H1 (cell line): ENCODE results near the gene SERPINA6. TPM values are rescaled to one million over a fixed set of nuclear protein-coding genes. Genes with fewer than 3 reads are reported as not detected.

ENCODE experiments used
- CTCF ChIA-PET: fragments of 300-600 bp; sonication (Branson Sonifier 250); formaldehyde crosslinking; loops from one replicate; lab custom pipeline; 2021; ENCODE audit not compliant: partially characterized antibody; lab: Charles Lee
- POLR2A ChIA-PET: fragments of 300-600 bp; sonication (Branson Sonifier 250); formaldehyde crosslinking; loops from one replicate; lab custom pipeline; 2021; ENCODE audit warnings: inconsistent platforms; ENCODE audit not compliant: partially characterized antibody; lab: Charles Lee
- DNase-seq, 2 experiments: peaks; one replicate each; pipeline versions ENCODE4 v3.0.0 to v3.0.0-alpha.2; 2010 to 2022; ENCODE audit warnings: low spot score in 2 of 2, low read depth in 1 of 2, mixed read lengths in 1 of 2
- FAIRE-seq: peaks from 2 replicates; lab custom pipeline; 2011; peaks lifted over from hg19 to GRCh38; lab: Jason Lieb, UNC
- H2AFZ ChIP-seq: 2 replicates; pipeline ENCODE4 v1.8.1; 2012; ENCODE audit warnings: low read length, inconsistent platforms
- H2AK5ac ChIP-seq: 2 replicates; pipeline ENCODE4 v1.6.1; 2013; ENCODE audit warnings: low read depth, low read length
- H2BK120ac ChIP-seq: replicated peaks from 2 replicates; pipeline ENCODE3; 2013; ENCODE audit warnings: low read depth, low read length, inconsistent platforms
- H2BK12ac ChIP-seq: 2 replicates; pipeline ENCODE4 v1.6.1; 2013; ENCODE audit warnings: low read depth, low read length
- H2BK15ac ChIP-seq: 2 replicates; pipeline ENCODE4 v1.6.1; 2013; ENCODE audit warnings: low read length
- H2BK20ac ChIP-seq: 2 replicates; pipeline ENCODE4 v1.6.1; 2013; ENCODE audit warnings: low read length
- H2BK5ac ChIP-seq: 2 replicates; pipeline ENCODE4 v1.6.1; 2013; ENCODE audit warnings: low read depth, low read length
- H3K14ac ChIP-seq: 2 replicates; pipeline ENCODE4 v1.6.1; 2013; ENCODE audit warnings: inconsistent platforms; ENCODE audit not compliant: insufficient read length
- H3K18ac ChIP-seq: 2 replicates; pipeline ENCODE4 v1.6.1; 2013; ENCODE audit warnings: low read length; ENCODE audit errors: extremely low read depth
- H3K23ac ChIP-seq: 2 replicates; pipeline ENCODE4 v1.6.1; 2013; ENCODE audit warnings: inconsistent platforms; ENCODE audit not compliant: insufficient read length
- H3K23me2 ChIP-seq: 2 replicates; pipeline ENCODE4 v1.6.1; 2013; ENCODE audit warnings: low read depth, low read length
- H3K27ac ChIP-seq: 2 replicates; pipeline ENCODE4 v1.6.1; 2011; ENCODE audit warnings: low read depth, low read length, inconsistent platforms
- H3K27me3 ChIP-seq, 4 experiments: replicated peaks in 1 of 4; 1 replicate in 1 of 4; 2 replicates in 3 of 4; pipeline versions ENCODE4 v1.6.1 to v1.8.1; 2011 to 2013; ENCODE audit warnings: low read length in 3 of 4, mild to moderate bottlenecking in 3 of 4, inconsistent platforms in 2 of 4, mixed read lengths in 2 of 4, moderate library complexity in 1 of 4; ENCODE audit not compliant: control insufficient read depth in 3 of 4, insufficient read depth in 3 of 4; ENCODE audit errors: extremely low read depth in 1 of 4
- H3K36me3 ChIP-seq, 4 experiments: 2 replicates each; pipeline versions ENCODE4 v1.6.1 to v1.8.1; 2011 to 2013; ENCODE audit warnings: mild to moderate bottlenecking in 4 of 4, low read length in 3 of 4, moderate library complexity in 2 of 4, control low read depth in 1 of 4, inconsistent platforms in 1 of 4; ENCODE audit not compliant: insufficient read depth in 4 of 4, control insufficient read depth in 2 of 4
- H3K4ac ChIP-seq: replicated peaks from 2 replicates; pipeline ENCODE3; 2013; ENCODE audit warnings: low read length, low read depth, mixed read lengths, inconsistent platforms; ENCODE audit not compliant: insufficient read length
- H3K4me1 ChIP-seq, 4 experiments: replicated peaks in 1 of 4; 1 replicate in 1 of 4; 2 replicates in 3 of 4; pipeline versions ENCODE4 v1.6.1 to v1.8.1; 2011 to 2013; ENCODE audit warnings: low read length in 3 of 4, inconsistent platforms in 2 of 4, mixed read lengths in 1 of 4; ENCODE audit not compliant: insufficient read depth in 4 of 4, control insufficient read depth in 3 of 4
- H3K4me2 ChIP-seq, 2 experiments: 2 replicates each; pipeline versions ENCODE4 v1.6.1 to v1.8.1; 2011 to 2013; ENCODE audit warnings: low read depth in 2 of 2, low read length in 2 of 2, control low read depth in 1 of 2, inconsistent platforms in 1 of 2, mild to moderate bottlenecking in 1 of 2; ENCODE audit not compliant: insufficient read depth in 1 of 2
- H3K4me3 ChIP-seq, 4 experiments: fragments of 200-600, 300-600 bp in 1 of 4; sonication (generic), shearing (Covaris generic), sonication (Bioruptor Twin) in 1 of 4; 2 replicates each; pipeline versions ENCODE4 v1.5.1 to v1.8.1; 2011 to 2016; ENCODE audit warnings: low read length in 4 of 4, low read depth in 3 of 4, control low read depth in 2 of 4, inconsistent platforms in 2 of 4, mild to moderate bottlenecking in 2 of 4, mixed read lengths in 1 of 4, moderate library complexity in 1 of 4; ENCODE audit not compliant: insufficient read depth in 2 of 4; ENCODE audit errors: extremely low read depth in 1 of 4
- H3K56ac ChIP-seq: replicated peaks from 2 replicates; pipeline ENCODE3; 2013; ENCODE audit warnings: low read depth, mild to moderate bottlenecking, mixed read lengths, low read length, inconsistent platforms; ENCODE audit not compliant: insufficient read length
- H3K79me1 ChIP-seq: 2 replicates; pipeline ENCODE4 v1.6.1; 2013; ENCODE audit warnings: low read depth, low read length, control low read depth
- H3K79me2 ChIP-seq, 2 experiments: 2 replicates each; pipeline versions ENCODE4 v1.6.1 to v1.8.1; 2012 to 2013; ENCODE audit warnings: low read length in 2 of 2, mild to moderate bottlenecking in 2 of 2, inconsistent platforms in 1 of 2; ENCODE audit not compliant: insufficient read depth in 2 of 2, control insufficient read depth in 1 of 2
- H3K9ac ChIP-seq, 4 experiments: replicated peaks in 1 of 4; 1 replicate in 1 of 4; 2 replicates in 3 of 4; pipeline versions ENCODE4 v1.6.1 to v1.8.1; 2011 to 2013; ENCODE audit warnings: low read depth in 3 of 4, low read length in 3 of 4, control low read depth in 2 of 4, mild to moderate bottlenecking in 2 of 4, moderate library complexity in 2 of 4, inconsistent platforms in 1 of 4; ENCODE audit errors: extremely low read depth in 1 of 4
- H3K9me3 ChIP-seq, 2 experiments: 2 replicates each; pipeline versions ENCODE4 v1.6.1 to v1.8.1; 2012 to 2013; ENCODE audit warnings: mild to moderate bottlenecking in 2 of 2, moderate library complexity in 2 of 2, control low read depth in 1 of 2, inconsistent platforms in 1 of 2, low read depth in 1 of 2, low read length in 1 of 2, mixed read lengths in 1 of 2; ENCODE audit not compliant: insufficient read depth in 2 of 2
- H4K20me1 ChIP-seq, 2 experiments: replicated peaks in 1 of 2; 2 replicates each; pipeline versions ENCODE3 to v1.8.1; 2011 to 2013; ENCODE audit warnings: inconsistent platforms in 2 of 2, low read length in 2 of 2, mild to moderate bottlenecking in 1 of 2; ENCODE audit not compliant: insufficient read depth in 2 of 2, control insufficient read depth in 1 of 2
- H4K5ac ChIP-seq: 2 replicates; pipeline ENCODE4 v1.6.1; 2013; ENCODE audit warnings: low read length, low read depth, mixed read lengths, inconsistent platforms; ENCODE audit not compliant: insufficient read length
- H4K8ac ChIP-seq: 2 replicates; pipeline ENCODE4 v1.8.0; 2013; ENCODE audit warnings: mild to moderate bottlenecking, moderate library complexity, low read length, inconsistent platforms; ENCODE audit not compliant: insufficient read depth; ENCODE audit errors: extremely low read depth
- H4K91ac ChIP-seq: replicated peaks from 2 replicates; pipeline ENCODE3; 2013; ENCODE audit warnings: low read length, mixed read lengths, inconsistent platforms; ENCODE audit not compliant: insufficient read length
- ATF2 ChIP-seq: IDR thresholded peaks from 2 replicates; pipeline ENCODE4 v1.6.1; 2012; ENCODE audit warnings: low read length, inconsistent platforms
- CBX5 ChIP-seq: fragments of 300-800, 300-1000 bp; sonication (generic); IDR thresholded peaks from 2 replicates; pipeline ENCODE4 v1.7.1; 2016; ENCODE audit warnings: antibody characterized with exemption, low read length, low read depth
- CEBPB ChIP-seq: IDR thresholded peaks from 2 replicates; pipeline ENCODE4 v1.6.1; 2012; ENCODE audit warnings: low read depth, low read length
- GABPA ChIP-seq: IDR thresholded peaks from 2 replicates; pipeline ENCODE4 v1.6.1; 2011; ENCODE audit warnings: mild to moderate bottlenecking, low read length, moderate library complexity, borderline replicate concordance; ENCODE audit not compliant: insufficient read depth
- NANOG ChIP-seq: IDR thresholded peaks from 2 replicates; pipeline ENCODE4 v1.6.1; 2011; ENCODE audit warnings: low read length, low read depth, mild to moderate bottlenecking, inconsistent platforms; ENCODE audit not compliant: insufficient read depth, poor library complexity, severe bottlenecking
- PHF8 ChIP-seq: fragments of 200-600 bp; sonication (generic); conservative IDR thresholded peaks from 2 replicates; pipeline ENCODE4 v1.7.1; 2012; ENCODE audit warnings: low read depth, mild to moderate bottlenecking, inconsistent platforms, low read length, moderate library complexity
- POU5F1 ChIP-seq: IDR thresholded peaks from 2 replicates; pipeline ENCODE4 v1.6.1; 2011; ENCODE audit warnings: low read depth, mild to moderate bottlenecking, low read length, moderate library complexity
- RAD21 ChIP-seq, 2 experiments: IDR thresholded peaks in 1 of 2; conservative IDR thresholded peaks in 1 of 2; 2 replicates each; pipeline ENCODE4 v1.6.1; 2011; ENCODE audit warnings: low read depth in 2 of 2, low read length in 2 of 2, improper control_type of control experiment in 1 of 2, inconsistent platforms in 1 of 2, mild to moderate bottlenecking in 1 of 2, moderate library complexity in 1 of 2
- SP4 ChIP-seq: IDR thresholded peaks from 2 replicates; pipeline ENCODE4 v1.6.1; 2012; ENCODE audit warnings: low read length, inconsistent platforms
- SUZ12 ChIP-seq: fragments of 200-600 bp; sonication (generic); IDR thresholded peaks from 2 replicates; pipeline ENCODE4 v1.6.1; 2012; ENCODE audit warnings: mild to moderate bottlenecking, inconsistent platforms, low read length, moderate library complexity, mixed read lengths
- TBP ChIP-seq: IDR thresholded peaks from 2 replicates; pipeline ENCODE4 v1.6.1; 2011; ENCODE audit warnings: low read depth, low read length, improper control_type of control experiment
- TCF12 ChIP-seq: IDR thresholded peaks from 2 replicates; pipeline ENCODE4 v1.6.1; 2011; ENCODE audit warnings: low read depth, mild to moderate bottlenecking, low read length
- WGBS, 2 experiments: shearing (Covaris generic) in 1 of 2; methylation state at CpG; one replicate each; pipeline versions ENCODE4 v1.1.6 to v1.1.7; 2013 to 2015; ENCODE audit warnings: low lambda C conversion rate in 2 of 2, mixed read lengths in 2 of 2, inconsistent platforms in 1 of 2, low coverage in 1 of 2, missing lambda C conversion rate in 1 of 2; ENCODE audit not compliant: insufficient replicate concordance in 2 of 2, insufficient coverage in 1 of 2, insufficient read length in 1 of 2; ENCODE audit errors: extremely low coverage in 1 of 2, missing lambda C conversion rate in 1 of 2; 5-methylcytosine and 5-hydroxymethylcytosine counted together
- polyA plus RNA-seq, 7 experiments: library from polyadenylated mRNA; depleted of rRNA in 3 of 7; stranded (reverse) in 5 of 7; unstranded in 2 of 7; fragments of >200 nt in 5 of 7; fragments of 200-250 nt in 2 of 7; gene quantifications; 1 replicate in 5 of 7; 2 replicates in 1 of 7; 4 replicates in 1 of 7; pipeline versions ENCODE4 v1.2.1 to v1.2.3, GENCODE V29; 2011 to 2013; ENCODE audit warnings: missing spikeins in 2 of 7, mixed read lengths in 2 of 7
- total RNA-seq: library from RNA; stranded (reverse); fragmentation: NEBNext Ultra II Directional; extraction: Animal tissue kit (Norgen Biotek cat#: 25700); gene quantifications from 2 replicates; pipeline ENCODE4 v1.2.1, GENCODE V29; 2021

SERPINA6 gene
- total and polyA plus RNA-seq, 2 of the 8 experiments (the other 6 are each of a cell fraction or from before 2014, with no cell fraction given), result not detected

- POLR2A ChIA-PET, result interaction anchor here (1.0 kb wide), 1 partner anchor 9 kb away, joined by 3 read pairs; no protein-coding TSS in a partner anchor
- TF ChIP-seq CEBPB (no peak), CBX5 (no peak), GABPA (no peak), PHF8 (no peak), TCF12 (no peak), SP4 (no peak), TBP (no peak), ATF2 (no peak), RAD21 (IDR thresholded peaks at IDR 0.05 in 1 of 2, conservative IDR thresholded peaks at IDR 0.05 in 1 of 2; ENCODE audit: low read depth in 2 of 2, low read length in 2 of 2) (no peak), SUZ12 (no peak), POU5F1 (no peak), NANOG (no peak)
Observed at GRCh38 chr14:94354638-94355185, 31.6 kb upstream of the SERPINA6 start.

More at GRCh38 chr14:94354638-94355185, 31.6 kb upstream of the SERPINA6 start:
- H2BK120ac ChIP-seq, result no peak overlapping the region
- H3K14ac ChIP-seq, result no peak overlapping the region
- H3K23ac ChIP-seq, result no peak overlapping the region
- no peak overlapping the region for H3K4me3 ChIP-seq
- no peaks in the 10 kb centered on the region for H3K79me2 ChIP-seq
- no peaks in the 10 kb centered on the region for H3K23me2 ChIP-seq
- CTCF ChIA-PET, result interaction anchor here (0.6 to 2.7 kb wide), 17 partner anchors 8 to 262 kb away, joined by 3 to 15 read pairs (median 4); no protein-coding TSS in a partner anchor
- no peak overlapping the region for H4K5ac ChIP-seq
- no peak overlapping the region for H4K8ac ChIP-seq
- H2BK12ac ChIP-seq, result no peak overlapping the region
- H3K4me1 ChIP-seq, result peaks cover 0 to 8% (median 3%) of the 10 kb centered on the region in 4 experiments; a peak in 1 of 7 replicates
- H3K9ac ChIP-seq, result no peak overlapping the region
- no peak overlapping the region for H2BK5ac ChIP-seq
- no peak overlapping the region for H2BK20ac ChIP-seq
- H3K56ac ChIP-seq, result no peak overlapping the region
- no peak overlapping the region for H2AK5ac ChIP-seq
- H4K20me1 ChIP-seq, result no peaks in the 10 kb centered on the region
- 89% methylated on average over 3 of the region's 3 CpGs; no CpG with 5 or more reads in 1 of the 2 experiments for WGBS, 2 experiments
- H3K36me3 ChIP-seq, result no peaks in the 10 kb centered on the region
- H3K4me2 ChIP-seq, result no peak overlapping the region
- H2BK15ac ChIP-seq, result 0 out of 2 replicates have a peak overlapping the region, but pooled peaks have one; percentile 76
- H3K27me3 ChIP-seq, result no peaks in the 10 kb centered on the region
- no peak overlapping the region for H3K27ac ChIP-seq
- no peak overlapping the region for H3K4ac ChIP-seq
- no peaks in the 10 kb centered on the region for H3K9me3 ChIP-seq
- DNase-seq (no peak), FAIRE-seq (no peak)
- H3K18ac ChIP-seq, result no peak overlapping the region
- no peak overlapping the region for H4K91ac ChIP-seq
- no peaks in the 10 kb centered on the region for H3K79me1 ChIP-seq
- no peak overlapping the region for H2AFZ ChIP-seq
